H9 (cell line): ENCODE measurements around the gene HCFC2. TPM values are rescaled to one million over a fixed set of nuclear protein-coding genes. Genes with fewer than 3 reads are reported as not detected.

ENCODE experiments used
- DNase-seq: peaks from one replicate; pipeline ENCODE4 v3.0.0-alpha.2; 2017
- H2AFZ ChIP-seq: one replicate; pipeline ENCODE4 v1.6.1; 2013; ENCODE audit warnings: mild to moderate bottlenecking, low read length, control low read depth, moderate library complexity
- H2AK5ac ChIP-seq: 2 replicates; pipeline ENCODE4 v1.6.1; 2013; ENCODE audit warnings: low read length, control low read depth, mixed read lengths; ENCODE audit not compliant: insufficient read length
- H2BK120ac ChIP-seq: one replicate; pipeline ENCODE4 v1.6.1; 2013; ENCODE audit warnings: low read depth, mild to moderate bottlenecking, low read length, control low read depth, inconsistent platforms; ENCODE audit not compliant: poor library complexity, severe bottlenecking
- H2BK12ac ChIP-seq: 2 replicates; pipeline ENCODE4 v1.6.1; 2013; ENCODE audit warnings: low read length, control low read depth, mixed read lengths, low read depth; ENCODE audit not compliant: insufficient read length
- H2BK15ac ChIP-seq: 2 replicates; pipeline ENCODE4 v1.6.1; 2013; ENCODE audit warnings: low read depth, low read length, control low read depth
- H2BK20ac ChIP-seq: one replicate; pipeline ENCODE4 v1.6.1; 2013; ENCODE audit warnings: low read depth, mild to moderate bottlenecking, low read length, control low read depth, inconsistent platforms; ENCODE audit not compliant: poor library complexity, severe bottlenecking
- H2BK5ac ChIP-seq: 2 replicates; pipeline ENCODE4 v1.6.1; 2013; ENCODE audit warnings: low read length, control low read depth, mixed read lengths; ENCODE audit not compliant: insufficient read length
- H3K14ac ChIP-seq: 2 replicates; pipeline ENCODE4 v1.6.1; 2013; ENCODE audit warnings: low read length, control low read depth; ENCODE audit not compliant: insufficient read depth
- H3K18ac ChIP-seq: 2 replicates; pipeline ENCODE4 v1.6.1; 2013; ENCODE audit warnings: low read depth, mild to moderate bottlenecking, mixed read lengths, low read length, control low read depth; ENCODE audit not compliant: insufficient read length
- H3K23ac ChIP-seq: 2 replicates; pipeline ENCODE4 v1.6.1; 2013; ENCODE audit warnings: low read length, control low read depth, mixed read lengths, low read depth; ENCODE audit not compliant: insufficient read length
- H3K23me2 ChIP-seq: 2 replicates; pipeline ENCODE4 v1.6.1; 2013; ENCODE audit warnings: low read depth, mild to moderate bottlenecking, mixed read lengths, low read length, control low read depth; ENCODE audit not compliant: insufficient read length, poor library complexity, severe bottlenecking
- H3K27ac ChIP-seq: 2 replicates; pipeline ENCODE4 v1.5.1; 2013; ENCODE audit warnings: low read length, control low read depth, mixed read lengths, low read depth; ENCODE audit not compliant: insufficient read length
- H3K27me3 ChIP-seq: 2 replicates; pipeline ENCODE4 v1.6.1; 2013; ENCODE audit warnings: low read length, control low read depth, inconsistent platforms; ENCODE audit not compliant: insufficient read depth
- H3K4ac ChIP-seq: 2 replicates; pipeline ENCODE4 v1.6.1; 2013; ENCODE audit warnings: low read depth, mild to moderate bottlenecking, control low read depth, inconsistent platforms, low read length, moderate library complexity
- H3K4me1 ChIP-seq: 2 replicates; pipeline ENCODE4 v1.6.1; 2013; ENCODE audit warnings: low read length, control low read depth, inconsistent platforms; ENCODE audit not compliant: insufficient read depth
- H3K4me2 ChIP-seq: 2 replicates; pipeline ENCODE4 v1.6.1; 2013; ENCODE audit warnings: low read length, control low read depth, mixed read lengths; ENCODE audit not compliant: insufficient read length, insufficient read depth
- H3K56ac ChIP-seq: 2 replicates; pipeline ENCODE4 v1.6.1; 2013; ENCODE audit warnings: low read depth, mild to moderate bottlenecking, mixed read lengths, low read length, control low read depth; ENCODE audit not compliant: insufficient read length
- H3K79me1 ChIP-seq: 2 replicates; pipeline ENCODE4 v1.6.1; 2013; ENCODE audit warnings: low read depth, mild to moderate bottlenecking, moderate library complexity, low read length, control low read depth, inconsistent platforms; ENCODE audit not compliant: insufficient read depth, poor library complexity, severe bottlenecking
- H3K79me2 ChIP-seq: 2 replicates; pipeline ENCODE4 v1.6.1; 2013; ENCODE audit warnings: low read length, control low read depth, inconsistent platforms; ENCODE audit not compliant: insufficient read depth
- H3K9ac ChIP-seq: 2 replicates; pipeline ENCODE4 v1.6.1; 2013; ENCODE audit warnings: low read length, control low read depth, mixed read lengths; ENCODE audit not compliant: insufficient read length; ENCODE audit errors: extremely low read depth
- H3K9me3 ChIP-seq: one replicate; pipeline ENCODE4 v1.6.1; 2013; ENCODE audit warnings: low read depth, low read length, inconsistent platforms; ENCODE audit not compliant: control insufficient read depth
- H3T11ph ChIP-seq: one replicate; pipeline ENCODE4 v1.6.1; 2013; ENCODE audit warnings: mild to moderate bottlenecking, low read length, control low read depth, inconsistent platforms
- H4K20me1 ChIP-seq: one replicate; pipeline ENCODE4 v1.6.1; 2013; ENCODE audit not compliant: control insufficient read depth, insufficient read length, insufficient read depth
- H4K5ac ChIP-seq: 2 replicates; pipeline ENCODE4 v1.6.1; 2013; ENCODE audit warnings: low read depth, mild to moderate bottlenecking, mixed read lengths, low read length, control low read depth; ENCODE audit not compliant: insufficient read length
- H4K8ac ChIP-seq: replicated peaks from 2 replicates; pipeline ENCODE4 v1.6.1; 2013; ENCODE audit warnings: low read length, control low read depth, mixed read lengths, low read depth; ENCODE audit not compliant: insufficient read length
- H4K91ac ChIP-seq: 2 replicates; pipeline ENCODE4 v1.6.1; 2013; ENCODE audit warnings: low read depth, mild to moderate bottlenecking, moderate library complexity, mixed read lengths, low read length, control low read depth; ENCODE audit not compliant: insufficient read length
- H3K27ac Mint-ChIP-seq, 3 experiments: 2 replicates in 2 of 3; 3 replicates in 1 of 3; pipeline ENCODE4 v1.8.0; 2020 to 2021; ENCODE audit warnings: mixed read lengths in 3 of 3, mild to moderate bottlenecking in 1 of 3, moderate library complexity in 1 of 3
- H3K27me3 Mint-ChIP-seq: 2 replicates; pipeline ENCODE4 v1.8.0; 2021; ENCODE audit warnings: low read depth, mild to moderate bottlenecking, moderate library complexity, mixed read lengths
- H3K36me3 Mint-ChIP-seq, 3 experiments: 2 replicates in 2 of 3; 3 replicates in 1 of 3; pipeline ENCODE4 v1.8.0; 2020 to 2021; ENCODE audit warnings: low read depth in 3 of 3, mixed read lengths in 3 of 3; ENCODE audit not compliant: insufficient read depth in 1 of 3
- H3K4me1 Mint-ChIP-seq, 2 experiments: 2 replicates each; pipeline ENCODE4 v1.8.0; 2020; ENCODE audit warnings: mixed read lengths in 2 of 2
- H3K4me3 Mint-ChIP-seq, 2 experiments: 2 replicates in 1 of 2; 3 replicates in 1 of 2; pipeline ENCODE4 v1.8.0; 2020 to 2021; ENCODE audit warnings: mild to moderate bottlenecking in 2 of 2, mixed read lengths in 2 of 2, moderate library complexity in 1 of 2
- H3K9me3 Mint-ChIP-seq, 2 experiments: 2 replicates in 1 of 2; 3 replicates in 1 of 2; pipeline ENCODE4 v1.8.0; 2020; ENCODE audit warnings: mild to moderate bottlenecking in 2 of 2, mixed read lengths in 2 of 2, moderate library complexity in 1 of 2
- total RNA-seq: library from RNA; stranded (reverse); gene quantifications from 2 replicates; pipeline ENCODE4 v1.2.1, GENCODE V29; 2021
- TF ChIP-seq, protein P1 (sequence below): fragments of 200-600 bp; sonication (generic); conservative IDR thresholded peaks from 3 replicates; pipeline ENCODE4 v1.8.0; 2021; ENCODE audit warnings: antibody characterized with exemption, mild to moderate bottlenecking

Gene HCFC2
- total RNA-seq, 1 experiment from 2014 or later, result 1.9 TPM

- Mint-ChIP-seq H3K4me3 (peak overlapping the region; percentile 85 to 93), H3K4me1 (peaks cover 20 to 28% of the 10 kb centered on the region in 2 experiments), H3K36me3 (peaks cover 0 to 10% (median 8%) of the 10 kb centered on the region in 3 experiments; a peak in 5 of 7 replicates), H3K27ac (peak overlapping the region; percentile 82 to 97 (median 93); a peak in 6 of 7 replicates), H3K9me3 (no peaks in the 10 kb centered on the region), H3K27me3 (peaks cover 15% of the 10 kb centered on the region)
- Histone ChIP-seq H3K79me1 (no peaks in the 10 kb centered on the region), H3K4me2 (peak overlapping the region; percentile 97), H3T11ph (no peak overlapping the region), H3K56ac (peak overlapping the region; percentile 87), H3K9me3 (no peaks in the 10 kb centered on the region), H4K91ac (no peak overlapping the region), H4K5ac (no peak overlapping the region), H4K8ac (no peak overlapping the region), H3K27me3 (no peaks in the 10 kb centered on the region), H3K18ac (no peak overlapping the region), H2AFZ (no peak overlapping the region), H2BK5ac (no peak overlapping the region), H3K79me2 (peaks cover 13% of the 10 kb centered on the region; the same call in 1 of the 2 replicates), H2BK12ac (no peak overlapping the region), H3K23ac (no peak overlapping the region), H3K4me1 (no peaks in the 10 kb centered on the region; the same call in 1 of the 2 replicates), H3K14ac (no peak overlapping the region; the same call in 1 of the 2 replicates), H3K23me2 (peaks cover 8% of the 10 kb centered on the region), H4K20me1 (no peaks in the 10 kb centered on the region), H2BK20ac (no peak overlapping the region), H3K27ac (no peak overlapping the region), H3K4ac (no peak overlapping the region), H2BK120ac (no peak overlapping the region), H3K9ac (peak overlapping the region; percentile 85), H2BK15ac (no peak overlapping the region), H2AK5ac (no peak overlapping the region)
- no peak for DNase-seq
- TF ChIP-seq, protein P1, sequence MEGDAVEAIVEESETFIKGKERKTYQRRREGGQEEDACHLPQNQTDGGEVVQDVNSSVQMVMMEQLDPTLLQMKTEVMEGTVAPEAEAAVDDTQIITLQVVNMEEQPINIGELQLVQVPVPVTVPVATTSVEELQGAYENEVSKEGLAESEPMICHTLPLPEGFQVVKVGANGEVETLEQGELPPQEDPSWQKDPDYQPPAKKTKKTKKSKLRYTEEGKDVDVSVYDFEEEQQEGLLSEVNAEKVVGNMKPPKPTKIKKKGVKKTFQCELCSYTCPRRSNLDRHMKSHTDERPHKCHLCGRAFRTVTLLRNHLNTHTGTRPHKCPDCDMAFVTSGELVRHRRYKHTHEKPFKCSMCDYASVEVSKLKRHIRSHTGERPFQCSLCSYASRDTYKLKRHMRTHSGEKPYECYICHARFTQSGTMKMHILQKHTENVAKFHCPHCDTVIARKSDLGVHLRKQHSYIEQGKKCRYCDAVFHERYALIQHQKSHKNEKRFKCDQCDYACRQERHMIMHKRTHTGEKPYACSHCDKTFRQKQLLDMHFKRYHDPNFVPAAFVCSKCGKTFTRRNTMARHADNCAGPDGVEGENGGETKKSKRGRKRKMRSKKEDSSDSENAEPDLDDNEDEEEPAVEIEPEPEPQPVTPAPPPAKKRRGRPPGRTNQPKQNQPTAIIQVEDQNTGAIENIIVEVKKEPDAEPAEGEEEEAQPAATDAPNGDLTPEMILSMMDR, result no peak
These were observed 72.2 kb downstream of the HCFC2 start for GRCh38 chr12:104136577-104136976.
